Subcutaneous adipose tissue (tissue), 4 donors: ENCODE measurements around the gene NINJ2. TPM values are rescaled to one million over a fixed set of nuclear protein-coding genes. Genes with fewer than 3 reads are reported as not detected.

Source experiments
- small RNA-seq: library from RNA; depleted of rRNA; stranded (forward); fragments of <200 nt; gene quantifications from one replicate; pipeline ENCODE3, GENCODE V24; 2016
- total RNA-seq, 4 donors: library from RNA; depleted of rRNA; stranded (reverse); fragments of >200 nt; gene quantifications; one replicate each; pipeline ENCODE4 v1.1.0, GENCODE V29; 2016
- TF ChIP-seq, protein P1 (sequence below): fragments of 450-650 bp; IDR thresholded peaks from one replicate; pipeline ENCODE4 v1.5.1; 2016; ENCODE audit warnings: low read depth, mild to moderate bottlenecking, control low read depth, antibody characterized with exemption, moderate library complexity

Gene NINJ2
- total RNA-seq, 4 donors from 2014 or later, result 9.4 to 54.3 (median 19.0) TPM

DNA sequence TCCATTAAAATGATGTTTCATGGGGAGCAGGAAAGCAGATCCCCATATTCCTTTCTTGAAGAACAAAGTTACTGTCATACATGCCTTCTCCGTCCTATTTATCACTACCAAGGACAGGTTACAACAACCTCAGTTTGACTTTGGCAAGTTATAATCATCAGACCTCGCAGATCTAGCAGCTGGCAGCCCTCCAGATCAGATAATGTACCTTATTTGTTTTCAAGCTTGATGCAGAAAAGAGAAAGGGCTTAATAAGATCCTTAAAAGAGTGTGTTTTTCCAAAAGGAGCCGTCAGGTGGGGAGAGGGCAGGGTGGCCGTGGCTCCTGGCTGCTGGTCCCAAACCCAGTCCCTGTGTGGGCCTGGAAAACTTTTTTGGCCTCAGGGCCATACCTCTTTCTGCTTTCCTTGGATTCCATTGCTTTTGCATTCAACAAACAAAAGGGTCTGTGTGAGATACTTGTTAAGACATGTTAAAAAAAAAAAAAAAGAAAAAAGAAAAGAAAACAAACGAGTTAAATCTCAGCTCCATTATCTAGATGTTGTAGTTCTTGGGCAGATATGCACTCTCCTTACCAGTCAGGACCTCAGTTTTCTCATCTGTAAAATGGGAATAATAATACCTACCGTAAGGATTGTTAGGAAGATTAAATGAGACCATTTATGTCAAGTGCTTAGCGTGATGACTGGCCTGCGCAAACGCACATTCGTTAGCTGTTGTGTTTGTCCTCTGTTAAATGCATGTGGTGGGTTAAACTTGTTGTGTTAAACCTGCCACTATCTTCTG lies 138.9 kb downstream of the NINJ2 start:
- TF ChIP-seq, protein P1, sequence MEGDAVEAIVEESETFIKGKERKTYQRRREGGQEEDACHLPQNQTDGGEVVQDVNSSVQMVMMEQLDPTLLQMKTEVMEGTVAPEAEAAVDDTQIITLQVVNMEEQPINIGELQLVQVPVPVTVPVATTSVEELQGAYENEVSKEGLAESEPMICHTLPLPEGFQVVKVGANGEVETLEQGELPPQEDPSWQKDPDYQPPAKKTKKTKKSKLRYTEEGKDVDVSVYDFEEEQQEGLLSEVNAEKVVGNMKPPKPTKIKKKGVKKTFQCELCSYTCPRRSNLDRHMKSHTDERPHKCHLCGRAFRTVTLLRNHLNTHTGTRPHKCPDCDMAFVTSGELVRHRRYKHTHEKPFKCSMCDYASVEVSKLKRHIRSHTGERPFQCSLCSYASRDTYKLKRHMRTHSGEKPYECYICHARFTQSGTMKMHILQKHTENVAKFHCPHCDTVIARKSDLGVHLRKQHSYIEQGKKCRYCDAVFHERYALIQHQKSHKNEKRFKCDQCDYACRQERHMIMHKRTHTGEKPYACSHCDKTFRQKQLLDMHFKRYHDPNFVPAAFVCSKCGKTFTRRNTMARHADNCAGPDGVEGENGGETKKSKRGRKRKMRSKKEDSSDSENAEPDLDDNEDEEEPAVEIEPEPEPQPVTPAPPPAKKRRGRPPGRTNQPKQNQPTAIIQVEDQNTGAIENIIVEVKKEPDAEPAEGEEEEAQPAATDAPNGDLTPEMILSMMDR, result no peak

DNA sequence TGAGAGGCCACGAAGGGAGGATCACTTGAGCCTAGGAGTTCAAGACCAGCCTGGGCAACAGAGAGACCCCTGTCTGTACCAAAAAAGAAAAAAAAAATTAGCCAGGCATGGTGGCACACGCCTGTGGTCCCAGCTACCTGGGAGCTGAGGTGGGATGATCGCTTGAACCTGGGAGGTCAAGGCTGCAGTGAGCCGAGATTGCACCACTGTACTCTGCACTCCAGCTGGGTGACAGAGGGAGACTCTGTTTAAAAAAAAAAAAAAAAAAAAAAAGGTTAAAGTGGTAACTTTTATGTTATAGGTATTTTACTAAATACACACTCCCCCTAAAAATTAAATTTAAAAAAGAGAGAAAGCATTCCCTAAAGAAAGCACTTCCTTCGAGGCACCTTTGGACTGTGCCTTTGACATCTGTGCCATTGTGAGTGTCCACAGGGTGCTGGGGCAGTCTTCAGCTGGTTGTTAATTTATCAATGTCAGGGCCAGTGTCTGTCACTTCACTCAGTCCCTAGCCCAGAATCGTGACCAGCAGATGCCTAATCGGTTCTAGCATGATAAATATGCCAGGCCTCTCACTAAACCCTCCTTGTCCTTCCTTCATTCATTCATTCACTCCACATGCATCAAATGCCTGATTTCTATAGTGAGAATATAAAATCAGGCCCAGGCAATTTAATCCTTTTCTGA lies 140.4 kb downstream of the NINJ2 start:
- TF ChIP-seq, protein P1, result no peak

DNA sequence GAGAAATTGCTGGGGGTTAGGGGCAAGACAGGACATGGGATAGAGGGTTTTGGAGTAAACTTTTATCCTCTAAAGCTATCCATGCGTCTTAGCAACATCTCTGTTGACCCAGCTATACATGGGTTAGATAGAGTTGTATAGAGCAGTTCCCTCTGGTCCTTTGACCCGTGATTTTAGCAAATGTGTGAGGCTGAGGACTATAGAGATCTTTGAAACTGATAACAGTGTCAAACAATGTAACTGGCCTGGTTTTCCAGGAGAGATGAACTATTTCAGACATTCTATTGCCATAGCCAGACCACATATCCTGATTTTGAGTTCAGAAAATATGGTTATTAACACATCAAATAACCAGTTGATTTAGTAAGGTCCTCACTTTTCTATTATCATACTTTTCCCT lies 143.1 kb downstream of the NINJ2 start:
- TF ChIP-seq, protein P1, result no peak

DNA sequence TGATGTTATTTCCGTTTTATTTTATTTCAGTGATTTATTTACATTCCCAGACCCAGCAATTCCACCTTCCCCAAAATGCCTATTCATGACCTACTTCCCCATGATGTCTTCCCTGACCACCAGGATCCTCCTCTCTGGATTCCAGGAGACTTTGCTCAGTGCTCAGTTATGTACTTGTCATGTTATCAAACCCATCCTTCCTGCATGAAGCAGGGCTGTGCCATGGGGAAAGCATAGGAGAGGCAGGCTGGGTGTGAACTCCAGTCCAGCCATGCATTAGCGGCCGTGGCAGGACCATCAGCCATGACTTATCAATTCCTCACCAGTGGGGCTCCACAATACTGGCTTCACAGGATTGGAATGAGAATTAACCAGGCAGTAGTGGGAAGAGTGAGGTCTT lies 145.7 kb downstream of the NINJ2 start:
- TF ChIP-seq, protein P1, result no peak

Small RNA genes lying within 50 kb of the gene (small RNA-seq; reads per million reads assigned to genes)
- gene RNU7-103P, result not detected

Other genes starting within 250 kb of the NINJ2 start
- under 1 TPM in 3 of 4 donors, not detected in 1; 0.16 to 0.22 (median 0.17) TPM for gene B4GALNT3, start 203.5 kb downstream of the NINJ2 start, total RNA-seq
- 100 to 1,000 TPM; 208 to 631 (median 301) TPM for gene WNK1, start 89.1 kb upstream of the NINJ2 start, total RNA-seq